B cell (primary cell): ENCODE results near the gene DERA.
"Not testable (repeated sequence)": the region's sequence is repeated elsewhere in the genome, so short reads cannot be mapped to it uniquely, and the experiment has no call there.

Experiments
- CTCF ChIP-seq: fragments of 200-600 bp; IDR thresholded peaks from one replicate; pipeline ENCODE4 v1.8.0; 2022; ENCODE audit warnings: antibody characterized with exemption, mild to moderate bottlenecking
- EZH2 ChIP-seq: IDR thresholded peaks from 2 replicates; pipeline ENCODE4 v1.6.1; 2012; ENCODE audit warnings: borderline replicate concordance, low read depth, mild to moderate bottlenecking, moderate library complexity, low read length; ENCODE audit not compliant: insufficient read depth, poor library complexity, severe bottlenecking

- not testable (repeated sequence) for TF ChIP-seq CTCF, EZH2
Measured at GRCh38 chr12:16014394-16014793, 103.3 kb downstream of the DERA start.
